ENCODE data around the gene ATP1A4.

DNA sequence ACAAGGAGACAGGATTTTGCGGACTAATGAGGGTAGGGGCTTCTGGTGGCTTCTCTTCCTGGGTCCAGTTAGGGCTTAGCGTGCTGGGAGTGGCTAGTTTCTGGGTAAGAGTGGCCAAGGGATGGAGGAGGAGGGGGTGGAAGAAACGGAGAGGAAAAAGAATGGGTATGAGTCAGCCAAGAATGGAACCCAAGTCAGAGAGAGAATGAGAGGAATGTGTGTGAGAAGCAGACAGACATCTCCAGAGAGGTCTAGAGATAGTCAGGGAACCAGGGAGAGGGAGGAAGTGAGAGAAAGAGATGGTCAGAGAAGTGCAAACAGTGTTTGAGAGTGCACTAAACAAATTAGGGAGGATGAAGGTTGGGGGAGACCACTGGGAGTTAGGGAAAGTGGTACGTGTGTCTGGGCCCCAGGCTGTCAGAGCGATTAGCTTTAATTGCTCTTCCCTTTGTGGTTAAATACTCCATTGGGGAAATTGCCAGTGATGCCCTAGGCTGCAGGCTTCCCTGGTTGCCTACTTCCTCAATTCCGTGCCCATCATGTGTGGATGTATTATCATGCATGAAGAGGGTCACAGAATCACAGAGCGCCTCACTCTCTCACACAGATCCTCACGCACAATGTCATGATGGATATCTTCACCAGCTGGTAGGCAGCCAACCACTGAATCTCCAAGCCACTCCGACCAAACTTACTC, 55.2 kb downstream of the ATP1A4 start:
- no peak for TF ChIP-seq POLR2AphosphoS5 (IDR thresholded peaks at IDR 0.05)
- no peak for TF ChIP-seq POLR2A (IDR thresholded peaks at IDR 0.05)

Measured in sigmoid colon (tissue), 4 donors.